Mucosa of descending colon (tissue), 3 donors: ENCODE results near the gene ARHGAP10. TPM values are rescaled to one million over a fixed set of nuclear protein-coding genes. Genes with fewer than 3 reads are reported as not detected.

Experiments used
- ATAC-seq: fragments of 200-7000 bp; cut with Tn5 transposase; one replicate; pipeline ENCODE4 v1.9.1; 2020; ENCODE audit warnings: mild to moderate bottlenecking, moderate library complexity
- DNase-seq, 3 donors: peaks; one replicate each; pipeline ENCODE4 v3.0.0-alpha.2; 2020
- H3K36me3 ChIP-seq: fragments of 200-600 bp; one replicate; pipeline ENCODE4 v1.8.0; 2021; ENCODE audit warnings: low read depth, mild to moderate bottlenecking
- H3K4me1 ChIP-seq: fragments of 200-600 bp; one replicate; pipeline ENCODE4 v1.8.0; 2021; ENCODE audit warnings: low read depth, mild to moderate bottlenecking
- H3K4me3 ChIP-seq: fragments of 200-600 bp; one replicate; pipeline ENCODE4 v1.8.0; 2021; ENCODE audit warnings: mild to moderate bottlenecking
- H3K9me3 ChIP-seq: fragments of 200-600 bp; one replicate; pipeline ENCODE4 v1.8.0; 2021; ENCODE audit warnings: mild to moderate bottlenecking
- intact Hi-C, 2 donors: fragments of 100-400 bp; cut with DNase I in 1 of 2; cut with micrococcal nuclease in 1 of 2; formaldehyde crosslinking; loops; one replicate each; pipeline versions ENCODE4 v1.11.0 to v1.11.1; 2022; cut with DNase I, micrococcal nuclease
- total RNA-seq, 3 donors: library from RNA; stranded (reverse); fragmentation: NEBNext Ultra II Directional in 2 of 3; extraction: Animal tissue kit (Norgen Biotek cat#: 25700) in 2 of 3; gene quantifications; one replicate each; pipeline versions ENCODE4 v1.2.1 to v1.2.4, GENCODE V29; 2021 to 2023
- TF ChIP-seq, protein P1 (sequence below): fragments of 200-600 bp; IDR thresholded peaks from one replicate; pipeline ENCODE4 v1.8.0; 2022; ENCODE audit warnings: antibody characterized with exemption, mild to moderate bottlenecking
- donor health status: DM: no; HTN: no; CAD: no; lungs with moderate emphysema.
- donor health status: DM: no; HTN: no; CAD: no.
- donor health status: DM: no; HTN: yes; CAD: no.

The ARHGAP10 gene
- total RNA-seq, 3 donors from 2014 or later: 3.0 to 66.6 (median 8.1) TPM

DNA sequence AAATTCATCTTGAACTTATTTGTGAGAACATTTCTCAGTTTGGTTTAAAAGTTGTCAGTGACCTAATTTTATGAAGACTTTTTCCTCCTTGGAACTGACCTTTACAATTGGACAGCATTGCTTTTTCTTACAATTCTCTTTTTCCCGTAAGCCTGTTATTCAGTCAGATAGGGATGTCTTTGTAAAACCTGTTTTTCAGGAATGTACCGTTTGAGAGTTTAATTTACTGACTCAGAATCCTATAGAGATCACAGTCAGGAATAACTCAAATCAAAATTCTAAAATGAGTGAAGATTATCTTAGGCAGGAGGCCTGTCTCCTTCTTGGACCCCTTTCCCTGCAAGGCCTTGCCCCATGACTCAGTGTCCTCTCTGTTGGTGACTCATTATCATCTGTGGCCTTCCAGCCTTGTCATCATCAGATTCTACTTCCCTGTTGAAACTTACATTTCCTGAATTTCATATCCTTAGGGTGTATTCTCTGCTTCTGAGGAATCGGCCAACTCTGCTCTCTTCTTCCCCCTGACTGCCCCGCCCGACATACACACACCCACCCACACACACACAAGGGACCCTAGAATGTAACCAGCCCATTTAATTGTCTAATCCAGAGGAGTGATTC is 99.8 kb downstream of the ARHGAP10 start:
- no peaks in the 10 kb centered on the region for H3K4me1 ChIP-seq
- no peaks in the 10 kb centered on the region for H3K9me3 ChIP-seq
- no peaks in the 10 kb centered on the region for H3K36me3 ChIP-seq
- H3K4me3 ChIP-seq: no peak overlapping the region
- intact Hi-C loops: no loop called here
- ATAC-seq (peak; percentile 82), DNase-seq (peak in 1 of 3 donors; percentile 34)
- TF ChIP-seq, protein P1, sequence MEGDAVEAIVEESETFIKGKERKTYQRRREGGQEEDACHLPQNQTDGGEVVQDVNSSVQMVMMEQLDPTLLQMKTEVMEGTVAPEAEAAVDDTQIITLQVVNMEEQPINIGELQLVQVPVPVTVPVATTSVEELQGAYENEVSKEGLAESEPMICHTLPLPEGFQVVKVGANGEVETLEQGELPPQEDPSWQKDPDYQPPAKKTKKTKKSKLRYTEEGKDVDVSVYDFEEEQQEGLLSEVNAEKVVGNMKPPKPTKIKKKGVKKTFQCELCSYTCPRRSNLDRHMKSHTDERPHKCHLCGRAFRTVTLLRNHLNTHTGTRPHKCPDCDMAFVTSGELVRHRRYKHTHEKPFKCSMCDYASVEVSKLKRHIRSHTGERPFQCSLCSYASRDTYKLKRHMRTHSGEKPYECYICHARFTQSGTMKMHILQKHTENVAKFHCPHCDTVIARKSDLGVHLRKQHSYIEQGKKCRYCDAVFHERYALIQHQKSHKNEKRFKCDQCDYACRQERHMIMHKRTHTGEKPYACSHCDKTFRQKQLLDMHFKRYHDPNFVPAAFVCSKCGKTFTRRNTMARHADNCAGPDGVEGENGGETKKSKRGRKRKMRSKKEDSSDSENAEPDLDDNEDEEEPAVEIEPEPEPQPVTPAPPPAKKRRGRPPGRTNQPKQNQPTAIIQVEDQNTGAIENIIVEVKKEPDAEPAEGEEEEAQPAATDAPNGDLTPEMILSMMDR: no peak

DNA sequence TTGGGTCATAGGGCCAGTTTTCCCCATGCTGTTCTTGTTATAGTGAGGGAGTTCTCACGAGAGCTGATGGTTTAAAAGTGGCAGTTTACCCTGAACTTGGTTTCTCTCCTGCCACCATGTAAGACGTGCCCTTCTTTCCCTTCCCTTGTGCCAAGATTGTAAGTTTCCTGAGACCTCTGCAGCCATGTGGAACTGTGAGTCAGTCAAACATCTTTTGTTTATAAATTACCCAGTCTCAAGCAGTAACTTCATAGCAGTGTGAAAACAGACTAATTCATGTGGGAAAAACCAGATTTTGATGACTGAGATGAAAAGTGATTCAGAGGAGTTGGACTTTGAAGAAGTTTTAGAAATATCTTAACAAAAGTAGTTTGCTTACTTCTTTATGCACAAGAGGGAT is 101.4 kb downstream of the ARHGAP10 start:
- intact Hi-C loops: no loop called here
- ATAC-seq (no peak), DNase-seq (no peak)
- no peaks in the 10 kb centered on the region for H3K4me1 ChIP-seq
- H3K36me3 ChIP-seq: no peaks in the 10 kb centered on the region
- no peak overlapping the region for H3K4me3 ChIP-seq
- no peaks in the 10 kb centered on the region for H3K9me3 ChIP-seq
- TF ChIP-seq, protein P1: no peak

DNA sequence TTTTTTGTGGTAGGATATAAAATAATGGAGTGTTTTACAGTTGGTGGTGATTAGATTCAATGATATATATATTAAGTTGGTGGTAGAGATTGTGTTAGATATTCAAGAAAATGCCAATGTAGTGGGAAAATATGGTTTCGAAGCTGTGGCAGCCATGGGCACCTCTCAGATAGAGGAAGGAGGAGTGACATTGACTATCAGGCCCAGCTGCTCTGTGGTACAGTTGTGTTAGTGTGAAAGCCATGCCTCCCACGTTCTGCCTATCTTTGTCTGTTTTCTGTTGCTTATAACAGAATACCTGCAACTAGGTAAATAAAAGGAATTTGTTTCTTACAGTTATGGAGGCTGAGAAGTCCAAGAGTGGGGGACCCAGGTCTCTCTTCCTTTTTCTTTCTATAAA is 101.9 kb downstream of the ARHGAP10 start:
- no peak for ATAC-seq
- intact Hi-C loops: no loop called here
- TF ChIP-seq, protein P1: no peak

DNA sequence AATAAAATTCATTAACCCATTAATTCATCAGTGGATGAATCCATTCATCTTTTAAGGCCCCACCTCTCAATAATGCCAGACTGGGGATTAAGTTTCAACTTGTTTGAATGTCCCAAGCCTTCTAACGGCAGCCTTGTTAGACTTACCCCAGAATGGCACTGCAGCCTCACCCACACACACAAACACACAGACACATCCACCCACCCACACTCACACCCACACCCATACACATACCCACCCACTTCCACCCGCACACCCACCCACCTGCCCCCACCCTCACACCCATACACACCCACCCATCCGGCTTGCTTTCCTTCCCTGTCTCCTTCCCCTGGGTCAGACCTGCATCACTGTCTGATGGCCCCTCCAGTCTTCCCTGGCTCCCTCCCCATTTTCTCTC is 102.6 kb downstream of the ARHGAP10 start:
- intact Hi-C loops: no loop called here
- TF ChIP-seq, protein P1: no peak
- no peaks in the 10 kb centered on the region for H3K9me3 ChIP-seq
- no peaks in the 10 kb centered on the region for H3K36me3 ChIP-seq
- H3K4me3 ChIP-seq: no peak overlapping the region
- DNase-seq (no peak), ATAC-seq (no peak)
- no peaks in the 10 kb centered on the region for H3K4me1 ChIP-seq

More for the DNA sequence above, 101.9 kb downstream of the ARHGAP10 start:
- Histone ChIP-seq H3K36me3 (no peaks in the 10 kb centered on the region), H3K4me1 (no peaks in the 10 kb centered on the region), H3K4me3 (no peak overlapping the region), H3K9me3 (no peaks in the 10 kb centered on the region)
- DNase-seq: no peak

DNA sequence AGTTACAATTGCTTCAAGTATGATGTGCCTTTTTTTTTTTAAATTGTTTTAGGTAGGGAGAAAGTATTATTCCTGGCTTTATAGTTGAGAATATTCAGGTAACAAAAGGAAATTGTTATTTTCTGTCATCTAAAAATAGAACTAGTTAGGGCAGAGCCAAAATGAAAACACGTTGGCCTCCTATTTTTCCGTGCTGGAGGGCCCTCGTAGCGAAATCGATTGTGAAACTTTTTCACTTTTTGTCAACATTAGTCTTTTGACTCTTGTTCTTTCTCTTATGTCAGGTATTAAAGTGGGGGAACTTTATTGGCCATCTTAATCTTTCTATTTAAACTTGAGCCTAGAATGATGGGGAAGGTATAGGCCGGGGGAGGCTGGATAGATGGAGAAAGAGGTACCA is 104.9 kb downstream of the ARHGAP10 start:
- no peaks in the 10 kb centered on the region for H3K9me3 ChIP-seq
- no peaks in the 10 kb centered on the region for H3K4me1 ChIP-seq
- ATAC-seq (no peak), DNase-seq (no peak)
- H3K36me3 ChIP-seq: no peaks in the 10 kb centered on the region
- intact Hi-C loops: no loop called here
- TF ChIP-seq, protein P1: no peak
- H3K4me3 ChIP-seq: no peak overlapping the region

DNA sequence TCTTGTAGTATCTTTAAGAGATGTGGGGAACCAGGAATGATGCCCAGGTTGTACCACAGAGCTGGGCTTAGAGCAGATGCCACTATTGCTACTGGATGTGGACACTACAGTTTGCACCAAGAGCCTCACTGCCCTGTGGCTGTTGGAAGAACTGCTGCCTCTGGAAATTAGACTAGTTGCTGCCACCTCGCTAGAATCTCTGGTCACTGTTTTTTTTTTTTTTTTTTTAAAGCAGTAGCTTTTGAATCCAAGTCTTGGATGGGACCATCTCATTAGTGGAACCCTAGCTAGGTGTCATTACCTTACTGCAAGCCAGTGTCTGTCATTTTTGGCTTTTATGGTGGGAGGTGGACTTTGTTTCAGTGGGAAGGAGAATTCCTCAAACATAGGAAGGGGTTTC is 105.5 kb downstream of the ARHGAP10 start:
- no peaks in the 10 kb centered on the region for H3K4me1 ChIP-seq
- ATAC-seq (no peak), DNase-seq (no peak)
- no peak overlapping the region for H3K4me3 ChIP-seq
- H3K9me3 ChIP-seq: no peaks in the 10 kb centered on the region
- TF ChIP-seq, protein P1: no peak
- H3K36me3 ChIP-seq: no peaks in the 10 kb centered on the region
- intact Hi-C loops: no loop called here
